Stimulated activated CD4-positive, alpha-beta T cell treated with anti-CD3 and anti-CD28 coated beads, Interleukin-15, amount 100 ng/mL, for 1 hour (primary cell): Measurements from ENCODE around the gene PRKCE.

Experiments
- DNase-seq, 2 donors: peaks; one replicate each; pipeline ENCODE4 v3.0.0-alpha.2; 2020; ENCODE audit warnings: low read depth in 1 of 2, low spot score in 1 of 2

Gene PRKCE

GRCh38 chr2:45953376-45954027 lies 302.0 kb downstream of the PRKCE start:
- DNase-seq, result no peak

GRCh38 chr2:45954233-45954850 lies 302.9 kb downstream of the PRKCE start:
- no peak for DNase-seq

GRCh38 chr2:45957533-45958227 lies 306.2 kb downstream of the PRKCE start:
- no peak for DNase-seq

GRCh38 chr2:45960057-45960863 lies 308.8 kb downstream of the PRKCE start:
- no peak for DNase-seq

- DNase-seq, result no peak
These were observed 310.9 kb downstream of the PRKCE start for GRCh38 chr2:45962177-45962921.

- no peak for DNase-seq
These were observed 312.3 kb downstream of the PRKCE start for GRCh38 chr2:45963816-45964215.

GRCh38 chr2:45964223-45964841 lies 312.9 kb downstream of the PRKCE start:
- DNase-seq, result no peak

- no peak for DNase-seq
These were observed 313.4 kb downstream of the PRKCE start for GRCh38 chr2:45964906-45965305.

GRCh38 chr2:45965871-45966498 lies 314.5 kb downstream of the PRKCE start:
- DNase-seq, result no peak

- no peak for DNase-seq
These were observed 317.6 kb downstream of the PRKCE start for GRCh38 chr2:45968946-45969584.

- no peak for DNase-seq
These were observed 322.0 kb downstream of the PRKCE start for GRCh38 chr2:45973426-45973825.

- DNase-seq, result no peak
These were observed 322.6 kb downstream of the PRKCE start for GRCh38 chr2:45974056-45974455.

- no peak for DNase-seq
These were observed 323.4 kb downstream of the PRKCE start for GRCh38 chr2:45974762-45975408.

- no peak for DNase-seq
These were observed 324.5 kb downstream of the PRKCE start for GRCh38 chr2:45975752-45976517.

- DNase-seq, result no peak
These were observed 326.9 kb downstream of the PRKCE start for GRCh38 chr2:45978302-45978859.

- no peak for DNase-seq
These were observed 327.6 kb downstream of the PRKCE start for GRCh38 chr2:45979065-45979464.

GRCh38 chr2:45980161-45980865 lies 328.8 kb downstream of the PRKCE start:
- no peak for DNase-seq
